ENCODE measurements around the gene FAM222A.

- TF ChIP-seq, protein P1, sequence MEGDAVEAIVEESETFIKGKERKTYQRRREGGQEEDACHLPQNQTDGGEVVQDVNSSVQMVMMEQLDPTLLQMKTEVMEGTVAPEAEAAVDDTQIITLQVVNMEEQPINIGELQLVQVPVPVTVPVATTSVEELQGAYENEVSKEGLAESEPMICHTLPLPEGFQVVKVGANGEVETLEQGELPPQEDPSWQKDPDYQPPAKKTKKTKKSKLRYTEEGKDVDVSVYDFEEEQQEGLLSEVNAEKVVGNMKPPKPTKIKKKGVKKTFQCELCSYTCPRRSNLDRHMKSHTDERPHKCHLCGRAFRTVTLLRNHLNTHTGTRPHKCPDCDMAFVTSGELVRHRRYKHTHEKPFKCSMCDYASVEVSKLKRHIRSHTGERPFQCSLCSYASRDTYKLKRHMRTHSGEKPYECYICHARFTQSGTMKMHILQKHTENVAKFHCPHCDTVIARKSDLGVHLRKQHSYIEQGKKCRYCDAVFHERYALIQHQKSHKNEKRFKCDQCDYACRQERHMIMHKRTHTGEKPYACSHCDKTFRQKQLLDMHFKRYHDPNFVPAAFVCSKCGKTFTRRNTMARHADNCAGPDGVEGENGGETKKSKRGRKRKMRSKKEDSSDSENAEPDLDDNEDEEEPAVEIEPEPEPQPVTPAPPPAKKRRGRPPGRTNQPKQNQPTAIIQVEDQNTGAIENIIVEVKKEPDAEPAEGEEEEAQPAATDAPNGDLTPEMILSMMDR (conservative IDR thresholded peaks at IDR 0.05; ENCODE audit: low read depth, low read length) = no peak
- TF ChIP-seq, protein P2, sequence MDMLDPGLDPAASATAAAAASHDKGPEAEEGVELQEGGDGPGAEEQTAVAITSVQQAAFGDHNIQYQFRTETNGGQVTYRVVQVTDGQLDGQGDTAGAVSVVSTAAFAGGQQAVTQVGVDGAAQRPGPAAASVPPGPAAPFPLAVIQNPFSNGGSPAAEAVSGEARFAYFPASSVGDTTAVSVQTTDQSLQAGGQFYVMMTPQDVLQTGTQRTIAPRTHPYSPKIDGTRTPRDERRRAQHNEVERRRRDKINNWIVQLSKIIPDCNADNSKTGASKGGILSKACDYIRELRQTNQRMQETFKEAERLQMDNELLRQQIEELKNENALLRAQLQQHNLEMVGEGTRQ (IDR thresholded peaks at IDR 0.05; ENCODE audit: low read depth, low read length) = no peak
- no peak for TF ChIP-seq BHLHE40 (IDR thresholded peaks at IDR 0.05; ENCODE audit: low read depth, low read length)
- TF ChIP-seq SMC3 (IDR thresholded peaks at IDR 0.05; ENCODE audit: low read depth, low read length) = no peak
- TF ChIP-seq POLR2A (IDR thresholded peaks at IDR 0.05; ENCODE audit: low read depth, low read length) = no peak
- no peak for TF ChIP-seq CHD1 (IDR thresholded peaks at IDR 0.05; ENCODE audit: low read depth, low read length)
- no peak for TF ChIP-seq RFX5 (IDR thresholded peaks at IDR 0.05; ENCODE audit: low read depth, low read length)
- no peak for TF ChIP-seq MAZ (IDR thresholded peaks at IDR 0.05; ENCODE audit: borderline replicate concordance, low read depth, low read length)
- no peak for TF ChIP-seq FOS (IDR thresholded peaks at IDR 0.05; ENCODE audit: low read depth, low read length)
Measured at GRCh38 chr12:109779382-109779781, 65.8 kb downstream of the FAM222A start.
